RWPE1 (cell line): ENCODE data around the gene WNT3A.
A peak's percentile ranks its signal among the peaks of the same experiment; 100 is the strongest.

Experiments used
- CTCF ChIA-PET: fragments of 350-600 bp; sonication (Branson Sonifier 250); formaldehyde crosslinking; extraction: SDS; loops from one replicate; lab custom pipeline; 2021; lab: Yijun Ruan, JAX
- POLR2A ChIA-PET: fragments of 400-600 bp; formaldehyde crosslinking; extraction: SDS; loops from one replicate; lab custom pipeline; 2020; ENCODE audit warnings: antibody characterized with exemption; ENCODE audit not compliant: low non-redundant PET; lab: Yijun Ruan, JAX
- DNase-seq: peaks from one replicate; pipeline ENCODE4 v3.0.0; 2012; ENCODE audit warnings: low spot score
- H3K27ac ChIP-seq: fragments of 450-650 bp; 2 replicates; pipeline ENCODE4 v1.5.1; 2017
- CTCF ChIP-seq: fragments of 450-650 bp; conservative IDR thresholded peaks from 2 replicates; pipeline ENCODE4 v1.5.1; 2017; ENCODE audit warnings: low read depth, mild to moderate bottlenecking

WNT3A gene

GRCh38 chr1:228101614-228101993, 94.8 kb downstream of the WNT3A start:
- ChIA-PET CTCF (interaction anchor here (0.8 to 1.4 kb wide), 2 partner anchors 10 to 102 kb away, joined by 3 to 9 read pairs; no protein-coding TSS in a partner anchor), POLR2A (no interaction called here)
- no peak for DNase-seq

GRCh38 chr1:228101994-228102790, 95.4 kb downstream of the WNT3A start:
- POLR2A ChIA-PET, result no interaction called here
- TF ChIP-seq CTCF, result no peak; the same call in 1 of the 2 replicates
- DNase-seq, result no peak
- CTCF ChIA-PET, result interaction anchor here (0.6 to 1.4 kb wide), 3 partner anchors 11 to 103 kb away, joined by 3 to 9 read pairs (median 6); no protein-coding TSS in a partner anchor
- H3K27ac ChIP-seq, result peak overlapping the region; percentile 84

More at GRCh38 chr1:228101614-228101993, 94.8 kb downstream of the WNT3A start:
- TF ChIP-seq CTCF, result no peak
- peak overlapping the region; percentile 84 for H3K27ac ChIP-seq

- TF ChIP-seq CTCF, result no peak
- POLR2A ChIA-PET, result no interaction called here
- CTCF ChIA-PET, result interaction anchor here (0.6 kb wide), 1 partner anchor 386 kb away, joined by 3 read pairs; no protein-coding TSS in a partner anchor
- H3K27ac ChIP-seq, result peak within 1 kb of the TSS; percentile 84
- DNase-seq, result peak; percentile 94
Measured at GRCh38 chr1:228102791-228103620, 96.2 kb downstream of the WNT3A start, which contains the start of gene C1orf35. Gene C1orf35, minus strand, starts transcription at chr1:228103325. Its CDS starts 98 bp downstream, at chr1:228103227.

DNA sequence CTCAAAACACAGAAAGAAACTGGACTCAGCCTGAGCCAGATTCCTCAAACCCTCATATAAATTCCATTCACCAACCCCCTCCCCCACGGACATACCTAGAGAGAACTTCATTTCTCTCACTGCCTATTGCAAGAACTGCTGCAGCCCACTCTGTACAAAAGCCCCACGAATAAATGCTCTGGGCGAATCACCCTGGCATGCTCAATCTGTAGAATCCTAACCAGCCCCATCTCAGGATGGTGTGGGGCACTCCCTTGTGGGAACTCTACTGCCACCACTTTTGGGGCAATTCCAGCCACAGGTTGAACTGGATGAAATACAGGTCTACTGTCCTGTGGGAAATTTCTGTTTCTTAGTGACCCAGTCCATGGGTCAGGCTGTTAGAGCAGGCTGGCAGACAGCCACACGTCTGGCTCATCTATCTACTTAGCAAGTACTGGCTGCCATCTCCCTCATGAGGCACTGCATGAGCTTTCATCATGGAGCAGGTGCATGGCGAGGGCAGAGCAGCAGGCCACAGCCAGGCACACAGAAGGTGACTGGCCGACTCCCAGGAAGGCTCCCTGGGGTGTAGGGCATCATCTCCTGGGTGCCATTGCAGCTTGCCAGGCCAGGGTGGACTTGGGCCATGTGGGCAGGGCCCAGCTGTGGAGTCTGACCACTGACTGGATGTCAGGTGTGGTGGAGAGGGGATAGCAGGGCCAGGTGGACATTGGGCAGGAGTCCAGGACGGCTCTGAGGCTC, 97.9 kb downstream of the WNT3A start:
- DNase-seq, result no peak
- ChIA-PET POLR2A (no interaction called here), CTCF (interaction anchor here (1.3 kb wide), 1 partner anchor 26 kb away, joined by 3 read pairs; no protein-coding TSS in a partner anchor)
- no peak for TF ChIP-seq CTCF
- peak overlapping the region; percentile 84 for H3K27ac ChIP-seq

DNA sequence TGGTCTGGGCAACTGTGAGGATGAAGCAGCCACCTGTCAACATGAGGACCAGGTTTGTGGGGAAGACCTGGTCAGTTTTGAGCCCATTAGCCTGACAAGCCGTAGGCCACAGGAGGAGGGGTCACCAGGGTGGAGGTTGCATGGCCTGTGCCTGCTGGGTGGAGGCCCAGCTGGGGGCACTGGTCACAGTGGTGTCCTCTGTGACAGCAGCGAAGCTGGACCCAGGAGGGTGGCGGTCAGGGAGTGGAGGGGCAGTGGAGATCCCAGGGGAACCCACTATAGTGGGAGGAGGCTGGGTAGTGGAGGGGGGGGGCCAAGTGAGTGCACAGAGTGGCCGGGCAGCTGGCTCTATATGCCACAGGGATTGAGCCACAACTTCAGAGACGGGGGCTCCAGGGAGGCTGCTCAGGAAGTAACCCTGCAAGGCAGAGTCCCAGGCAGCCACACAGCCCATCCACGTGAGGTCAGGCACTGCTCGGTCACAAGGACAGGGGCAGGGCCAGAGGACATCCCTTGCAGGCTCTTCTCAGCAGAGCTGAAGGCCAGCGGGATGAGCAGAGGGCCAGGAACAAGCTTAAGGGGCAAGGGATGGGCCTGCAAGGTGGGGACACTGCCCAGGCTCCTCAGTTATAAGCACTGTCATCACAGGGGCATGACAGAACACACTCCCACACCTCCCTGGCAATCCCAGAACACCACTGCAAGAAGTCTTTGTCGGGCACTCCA, 98.6 kb downstream of the WNT3A start:
- CTCF ChIA-PET, result interaction anchor here (1.3 kb wide), 1 partner anchor 25 kb away, joined by 3 read pairs; no protein-coding TSS in a partner anchor
- no peak for DNase-seq
- H3K27ac ChIP-seq, result peak overlapping the region; percentile 84
- POLR2A ChIA-PET, result interaction anchor here (0.5 kb wide), 1 partner anchor 353 kb away, joined by 3 read pairs; no protein-coding TSS in a partner anchor
- TF ChIP-seq CTCF, result no peak
